Lung (tissue), 12 donors: ENCODE data around the gene ARHGAP18. TPM values are rescaled to one million over a fixed set of nuclear protein-coding genes. Genes with fewer than 3 reads are reported as not detected.

Experiments used
- ATAC-seq: fragments of 200-7000 bp; cut with Tn5 transposase; one replicate; pipeline ENCODE4 v1.9.1; 2020; ENCODE audit warnings: moderate number of reproducible peaks; ENCODE audit not compliant: insufficient read depth, low FRiP score
- DNase-seq, 3 donors: peaks; one replicate each; pipeline ENCODE4 v3.0.0-alpha.2; 2013 to 2017
- H3K27ac ChIP-seq, 2 donors: one replicate each; pipeline ENCODE4 v1.5.1; 2013; ENCODE audit warnings: mild to moderate bottlenecking in 2 of 2, moderate library complexity in 2 of 2, control low read depth in 1 of 2, inconsistent platforms in 1 of 2, low read depth in 1 of 2, low read length in 1 of 2
- H3K27me3 ChIP-seq, 3 donors: one replicate each; pipeline ENCODE4 v1.5.1; 2013; ENCODE audit warnings: low read length in 2 of 3; ENCODE audit not compliant: control insufficient read depth in 3 of 3, insufficient read depth in 3 of 3
- H3K36me3 ChIP-seq, 4 donors: one replicate each; pipeline ENCODE4 v1.5.1; 2013; ENCODE audit warnings: low read length in 4 of 4, mild to moderate bottlenecking in 1 of 4, moderate library complexity in 1 of 4; ENCODE audit not compliant: control insufficient read depth in 4 of 4, insufficient read depth in 4 of 4
- H3K4me1 ChIP-seq, 5 donors: one replicate each; pipeline ENCODE4 v1.5.1; 2013; ENCODE audit warnings: low read length in 5 of 5, mild to moderate bottlenecking in 2 of 5, moderate library complexity in 1 of 5; ENCODE audit not compliant: control insufficient read depth in 5 of 5, insufficient read depth in 5 of 5
- H3K4me3 ChIP-seq: one replicate; pipeline ENCODE4 v1.5.1; 2013; ENCODE audit warnings: mild to moderate bottlenecking, control low read depth, moderate library complexity
- H3K9ac ChIP-seq, 2 donors: one replicate each; pipeline ENCODE4 v1.5.1; 2013; ENCODE audit warnings: low read length in 2 of 2, control low read depth in 1 of 2; ENCODE audit not compliant: insufficient read depth in 1 of 2
- H3K9me3 ChIP-seq, 4 donors: one replicate each; pipeline ENCODE4 v1.5.1; 2013; ENCODE audit warnings: low read length in 3 of 4, mild to moderate bottlenecking in 1 of 4, moderate library complexity in 1 of 4; ENCODE audit not compliant: control insufficient read depth in 4 of 4, insufficient read depth in 3 of 4
- CTCF ChIP-seq: IDR thresholded peaks from 2 replicates; pipeline ENCODE4 v1.5.1; 2012; ENCODE audit warnings: mild to moderate bottlenecking; ENCODE audit errors: control extremely low read depth, extremely low read depth
- WGBS, 2 donors: extraction: QIAGEN DNeasy Blood & Tissue Kit; methylation state at CpG; one replicate each; pipeline ENCODE4 v1.1.7; 2013; 5-methylcytosine and 5-hydroxymethylcytosine counted together
- polyA plus RNA-seq, 2 donors: library from polyadenylated mRNA; stranded (reverse); fragments of 200-250 nt; gene quantifications; one replicate each; pipeline ENCODE4 v1.2.1, GENCODE V29; 2013
- total RNA-seq, 2 donors: library from RNA; depleted of rRNA in 1 of 2; stranded (reverse); fragments of >200 nt in 1 of 2; gene quantifications; one replicate each; pipeline ENCODE4 v1.2.1, GENCODE V29; 2014 to 2021
- donor health status: control.
- donor health status: control.
- donor health status: Bipolar disorder and iron deficiency.
- donor health status: healthy.
- donor health status: DM: yes; HTN: yes; CAD: no.

Gene ARHGAP18
- total and polyA plus RNA-seq, 4 donors: 16.4 to 70.7 (median 33.0) TPM

- Histone ChIP-seq H3K36me3 (no peaks in the 10 kb centered on the region), H3K9ac (no peak overlapping the region), H3K4me1 (peaks cover 0 to 10% (median 4%) of the 10 kb centered on the region in 5 donors), H3K27me3 (no peaks in the 10 kb centered on the region), H3K9me3 (no peaks in the 10 kb centered on the region), H3K27ac (peak overlapping the region in 1 of 2 donors; percentile 86), H3K4me3 (no peak overlapping the region)
- TF ChIP-seq CTCF: no peak
- ATAC-seq (no peak), DNase-seq (no peak)
- 75 to 82% methylated on average over 8 of the region's 8 CpGs for WGBS, 2 donors
These were observed 24.9 kb downstream of the ARHGAP18 start for GRCh38 chr6:129684903-129685661.

DNA sequence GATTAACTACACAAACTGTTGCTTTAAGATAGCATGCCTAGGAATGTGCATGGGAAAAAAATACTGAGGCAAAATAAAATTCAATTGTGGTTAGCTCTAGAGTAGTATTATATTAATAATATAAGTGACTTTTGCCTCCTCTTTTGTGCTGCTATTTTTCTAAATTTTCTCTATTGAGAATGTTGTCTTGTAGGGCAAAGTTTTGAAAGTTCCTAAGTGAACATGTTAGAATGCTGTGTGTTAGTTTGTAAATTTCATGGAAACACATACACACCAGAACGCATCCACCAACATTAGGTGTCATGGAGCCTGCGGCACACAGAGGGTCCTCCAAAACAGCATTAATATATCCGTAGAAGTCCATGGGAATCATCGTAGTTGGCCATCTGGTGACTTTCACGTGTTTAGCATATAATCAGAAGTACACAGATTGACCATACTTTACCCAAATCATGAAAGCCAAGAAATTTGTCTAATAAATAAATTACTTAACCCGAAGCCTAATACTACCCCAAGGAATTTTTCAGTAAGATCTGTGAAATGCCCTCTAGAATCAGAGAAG lies 25.6 kb downstream of the ARHGAP18 start:
- ATAC-seq: no peak
- Histone ChIP-seq H3K4me1 (peaks cover 0 to 10% (median 0%) of the 10 kb centered on the region in 5 donors), H3K9ac (no peak overlapping the region)

DNA sequence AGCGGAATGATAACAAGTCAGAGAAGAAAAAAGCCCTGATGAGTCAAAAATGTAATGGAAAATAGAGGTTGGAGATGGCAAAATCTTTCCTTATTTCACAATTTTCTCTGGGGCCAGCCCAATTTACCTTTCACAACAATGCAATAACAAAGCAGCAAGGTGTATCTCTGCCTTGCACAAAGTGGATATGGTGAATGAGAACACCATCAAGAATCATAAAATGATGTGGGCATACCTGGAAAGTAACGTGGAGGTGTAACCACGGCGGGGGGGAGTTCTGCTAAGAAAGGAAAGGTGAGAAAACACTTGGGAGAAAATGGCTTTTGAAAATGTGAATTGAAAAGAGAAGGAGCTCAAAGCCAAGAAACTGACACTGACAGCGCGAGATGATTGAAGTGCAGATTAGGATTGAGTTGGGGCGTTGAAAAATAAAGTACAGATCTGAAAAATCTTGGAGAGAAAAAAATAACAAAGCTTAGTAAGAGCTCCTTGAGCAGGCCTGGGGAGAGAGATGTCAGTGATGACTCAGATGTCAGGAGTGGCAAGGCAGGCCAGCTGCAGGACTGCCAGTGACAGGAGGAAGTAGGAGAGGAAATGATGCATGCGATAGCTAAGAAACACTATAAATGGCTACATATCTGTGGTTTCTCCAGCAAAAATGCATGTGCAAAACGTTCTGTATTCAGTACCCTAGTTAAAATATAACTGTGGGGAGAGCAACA lies 26.2 kb downstream of the ARHGAP18 start:
- Histone ChIP-seq H3K9ac (no peak overlapping the region), H3K27me3 (no peaks in the 10 kb centered on the region), H3K36me3 (no peaks in the 10 kb centered on the region), H3K4me3 (no peak overlapping the region), H3K4me1 (peaks cover 0 to 10% (median 0%) of the 10 kb centered on the region in 5 donors), H3K27ac (peak overlapping the region; percentile 87 to 91), H3K9me3 (no peaks in the 10 kb centered on the region)
- no peak for TF ChIP-seq CTCF
- 13 to 26% methylated on average over 9 of the region's 9 CpGs for WGBS, 2 donors
- DNase-seq: peak in 2 of 3 donors; percentile 44 to 68
- peak; percentile 93 for ATAC-seq

More for the DNA sequence above, 25.6 kb downstream of the ARHGAP18 start:
- Histone ChIP-seq H3K9me3 (no peaks in the 10 kb centered on the region), H3K36me3 (no peaks in the 10 kb centered on the region), H3K27ac (peak overlapping the region; percentile 33 to 50), H3K4me3 (no peak overlapping the region), H3K27me3 (no peaks in the 10 kb centered on the region)
- DNase-seq: no peak
- 77 to 79% methylated on average over 6 of the region's 6 CpGs for whole genome bisulfite sequencing, 2 donors
- TF ChIP-seq CTCF: no peak
